HepG2 (cell line): ENCODE data around the gene ADARB2. TPM values are rescaled to one million over a fixed set of nuclear protein-coding genes. Genes with fewer than 3 reads are reported as not detected.

Source experiments
- ARNT ChIP-seq: fragments of 450-650 bp; IDR thresholded peaks from 2 replicates; pipeline ENCODE4 v1.6.1; 2017
- BCL6 ChIP-seq: IDR thresholded peaks from 2 replicates; pipeline ENCODE4 v1.6.1; 2016; ENCODE audit warnings: missing genetic modification reagents, missing compliant biosample characterization
- CREB1 ChIP-seq, 2 experiments: fragments of 450-650 bp in 1 of 2; IDR thresholded peaks; 2 replicates each; pipeline ENCODE4 v1.6.1; 2016 to 2017; ENCODE audit warnings: control low read depth in 1 of 2, mild to moderate bottlenecking in 1 of 2, missing compliant biosample characterization in 1 of 2, missing genetic modification characterization in 1 of 2
- FOXP1 ChIP-seq, 2 experiments: fragments of 450-650 bp in 1 of 2; IDR thresholded peaks; 2 replicates each; pipeline ENCODE4 v1.6.1; 2017 to 2018; ENCODE audit warnings: antibody characterized with exemption in 1 of 2
- MNT ChIP-seq: fragments of 450-650 bp; IDR thresholded peaks from 2 replicates; pipeline ENCODE4 v1.6.1; 2016
- PHF5A ChIP-seq: IDR thresholded peaks from one replicate; pipeline ENCODE4 v1.6.1; 2018; ENCODE audit warnings: low read depth, missing genetic modification reagents; ENCODE audit not compliant: unreplicated experiment
- ZNF282 ChIP-seq: fragments of 450-650 bp; IDR thresholded peaks from 2 replicates; pipeline ENCODE4 v1.6.1; 2018; ENCODE audit not compliant: partially characterized antibody
- ZNF3 ChIP-seq: IDR thresholded peaks from 2 replicates; pipeline ENCODE4 v1.7.0; 2017; ENCODE audit warnings: inconsistent platforms
- ZNF441 ChIP-seq: sonication (generic); formaldehyde crosslinking; IDR thresholded peaks from 2 replicates; pipeline ENCODE4 v1.7.0; 2021; ENCODE audit warnings: missing genetic modification reagents, borderline replicate concordance
- polyA plus RNA-seq, 8 experiments: library from polyadenylated mRNA; depleted of rRNA in 3 of 8; stranded (reverse) in 7 of 8; unstranded in 1 of 8; fragments of >200 nt; fragmentation: Illumina TruSeq in 4 of 8; extraction: Trizol in 4 of 8; gene quantifications; 2 replicates each; pipeline versions ENCODE4 v1.2.1 to v1.2.3, GENCODE V29; 2011 to 2016; ENCODE audit warnings: low read depth in 4 of 8, missing spikeins in 1 of 8, mixed read lengths in 1 of 8; ENCODE audit not compliant: insufficient read depth in 1 of 8
- total RNA-seq, 5 experiments: library from RNA; depleted of rRNA; stranded (reverse); fragments of >200 nt; fragmentation: Illumina TruSeq; extraction: Trizol; gene quantifications; 2 replicates each; pipeline ENCODE4 v1.2.3, GENCODE V29; 2016; ENCODE audit warnings: low read depth in 1 of 5
- TF ChIP-seq, protein P1 (sequence below): IDR thresholded peaks from 2 replicates; pipeline ENCODE4 v1.6.1; 2016; ENCODE audit warnings: missing genetic modification reagents, missing compliant biosample characterization

The ADARB2 gene
- total and polyA plus RNA-seq, 2 of the 13 experiments (the other 11 are each of a cell fraction or from before 2014, with no cell fraction given): not detected

- TF ChIP-seq MNT: peak; percentile 100
- TF ChIP-seq, protein P1, sequence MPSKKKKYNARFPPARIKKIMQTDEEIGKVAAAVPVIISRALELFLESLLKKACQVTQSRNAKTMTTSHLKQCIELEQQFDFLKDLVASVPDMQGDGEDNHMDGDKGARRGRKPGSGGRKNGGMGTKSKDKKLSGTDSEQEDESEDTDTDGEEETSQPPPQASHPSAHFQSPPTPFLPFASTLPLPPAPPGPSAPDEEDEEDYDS (CRISPR knock-in tag): no peak
- no peak for TF ChIP-seq PHF5A (CRISPR knock-in tag)
- 0 out of 2 replicates have a peak, but pooled peaks have one; percentile 23 for TF ChIP-seq FOXP1 (IDR thresholded peaks at IDR 0.05)
- TF ChIP-seq FOXP1 (CRISPR knock-in tag; IDR thresholded peaks at IDR 0.05): no peak
- TF ChIP-seq ZNF441 (CRISPR knock-in tag): no peak
- TF ChIP-seq ZNF282: peak; percentile 65
- TF ChIP-seq ZNF3 (CRISPR knock-in tag): no peak
- TF ChIP-seq CREB1 (IDR thresholded peaks at IDR 0.05): peak; percentile 34; the same call in 1 of the 2 replicates
- TF ChIP-seq CREB1 (CRISPR knock-in tag; IDR thresholded peaks at IDR 0.05): no peak
- TF ChIP-seq BCL6: no peak
- 0 out of 2 replicates have a peak, but pooled peaks have one; percentile 22 for TF ChIP-seq ARNT
- TF ChIP-seq, all 625 proteins: peak for 7
Measured at GRCh38 chr10:1375346-1376170, 361.8 kb downstream of the ADARB2 start (continued).
